Sciatic nerve (tissue), 2 donors: Measurements from ENCODE around the gene RAX2. TPM values are rescaled to one million over a fixed set of nuclear protein-coding genes. Genes with fewer than 3 reads are reported as not detected.
"Not testable (repeated sequence)": the region's sequence is repeated elsewhere in the genome, so short reads cannot be mapped to it uniquely, and the experiment has no call there.

Experiments used
- ATAC-seq: fragments of 200-7000 bp; cut with Tn5 transposase; one replicate; pipeline ENCODE4 v1.9.1; 2020; ENCODE audit warnings: mild to moderate bottlenecking, moderate library complexity
- DNase-seq: peaks from one replicate; pipeline ENCODE4 v3.0.0-alpha.2; 2020; ENCODE audit warnings: low spot score
- intact Hi-C: fragments of 100-400 bp; cut with DNase I; formaldehyde crosslinking; loops from one replicate; pipeline ENCODE4 v1.14.2; 2022
- total RNA-seq: library from RNA; stranded (reverse); fragmentation: NEBNext Ultra II Directional; extraction: Animal tissue kit (Norgen Biotek cat#: 25700); gene quantifications from one replicate; pipeline ENCODE4 v1.2.1, GENCODE V29; 2021
- donor health status: DM: no; HTN: no; CAD: no.
- donor health status: DM: no; HTN: no; CAD: no.

The RAX2 gene
- total RNA-seq, 1 donor from 2014 or later, result not detected

DNA sequence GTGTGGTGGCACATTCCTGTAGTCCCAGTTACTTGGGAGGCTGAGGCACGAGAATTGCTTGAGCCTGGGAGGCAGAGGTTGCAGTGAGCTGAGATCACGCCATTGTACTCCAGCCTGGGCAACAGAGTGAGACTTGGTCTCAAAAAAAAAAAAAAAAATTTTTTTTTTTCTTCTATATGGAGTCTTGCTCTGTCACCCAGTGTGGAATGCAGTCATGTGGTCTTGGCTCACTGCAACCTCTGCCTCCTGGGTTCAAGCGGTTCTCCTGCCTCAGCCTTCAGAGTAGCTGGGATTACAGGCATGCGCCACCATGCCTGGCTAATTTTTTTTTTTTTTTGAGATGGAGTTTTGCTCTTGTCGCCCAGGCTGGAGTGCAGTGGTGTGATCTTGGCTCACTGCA is 6.3 kb downstream of the RAX2 start:
- intact Hi-C loops, DNase-seq, ATAC-seq: not testable (repeated sequence)

DNA sequence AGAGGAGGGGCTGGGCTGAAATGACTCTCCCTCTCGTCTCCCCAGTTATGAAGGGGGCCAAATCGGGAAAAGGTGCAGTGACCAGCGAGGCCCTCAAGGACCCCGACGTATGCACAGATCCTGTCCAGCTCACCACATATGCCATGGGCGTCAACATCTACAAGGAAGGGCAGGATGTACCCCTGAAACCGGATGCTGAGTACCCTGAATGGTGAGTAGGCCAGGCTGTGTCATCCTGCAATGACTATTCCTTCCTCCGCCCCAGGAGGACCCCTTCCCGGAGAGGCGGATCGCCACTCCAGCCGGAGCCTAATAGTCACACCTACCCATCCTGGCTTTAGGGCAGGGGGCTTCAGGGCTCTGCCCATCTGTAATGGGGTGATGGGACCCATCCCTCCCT is 6.9 kb downstream of the RAX2 start:
- intact Hi-C loops, result no loop called here
- DNase-seq, result no peak
- ATAC-seq, result no peak

DNA sequence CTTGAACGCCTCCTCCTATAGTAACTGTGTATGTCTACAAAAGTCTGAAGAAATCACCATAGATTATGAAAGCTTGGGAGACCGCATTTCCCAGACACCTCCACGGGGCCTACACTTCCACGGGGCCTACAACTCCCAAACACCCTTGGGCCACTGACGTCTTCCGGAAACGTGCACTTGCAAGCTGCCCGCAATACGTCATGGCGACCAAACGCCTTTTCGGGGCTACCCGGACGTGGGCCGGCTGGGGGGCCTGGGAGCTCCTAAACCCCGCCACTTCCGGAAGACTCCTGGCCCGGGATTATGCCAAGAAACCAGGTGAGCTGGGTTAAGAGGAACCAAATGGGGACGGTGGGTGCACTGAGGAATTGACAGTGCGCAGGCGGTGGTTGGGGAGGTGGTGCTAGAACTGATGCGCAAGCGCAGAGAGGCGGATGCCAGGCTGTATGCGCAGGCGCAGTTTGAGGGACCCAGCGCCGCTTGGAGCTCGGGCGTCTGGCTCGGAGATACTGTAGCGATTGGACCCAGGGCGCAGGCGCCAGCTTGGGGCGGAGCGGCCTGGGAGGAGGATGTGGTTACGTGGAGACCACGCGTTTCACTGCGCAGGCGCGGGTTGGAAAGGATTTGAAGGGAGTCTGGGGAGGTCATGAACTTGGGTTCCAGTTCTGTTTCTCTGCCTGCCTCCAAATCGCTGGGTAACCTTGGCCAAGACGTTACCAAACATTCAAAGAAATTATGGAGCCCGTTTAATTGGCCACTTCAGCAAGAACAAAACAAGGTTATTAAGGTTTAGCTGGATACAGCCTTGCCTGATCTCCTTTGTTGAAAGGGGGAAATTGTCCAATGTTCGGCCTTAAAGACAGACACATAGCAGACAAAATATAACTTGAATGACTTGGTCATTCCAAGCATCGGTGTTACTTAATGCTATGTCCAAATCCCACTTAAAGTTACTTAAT is 9.2 kb downstream of the RAX2 start, which contains the start of gene MRPL54:
TSS of gene MRPL54 (plus strand) at position 182 of the 959 bp plus-strand sequence. CDS start at position 201, 19 bp downstream.
- DNase-seq (peak; percentile 99), ATAC-seq (peak; percentile 98)
- intact Hi-C loops, result no loop called here

DNA sequence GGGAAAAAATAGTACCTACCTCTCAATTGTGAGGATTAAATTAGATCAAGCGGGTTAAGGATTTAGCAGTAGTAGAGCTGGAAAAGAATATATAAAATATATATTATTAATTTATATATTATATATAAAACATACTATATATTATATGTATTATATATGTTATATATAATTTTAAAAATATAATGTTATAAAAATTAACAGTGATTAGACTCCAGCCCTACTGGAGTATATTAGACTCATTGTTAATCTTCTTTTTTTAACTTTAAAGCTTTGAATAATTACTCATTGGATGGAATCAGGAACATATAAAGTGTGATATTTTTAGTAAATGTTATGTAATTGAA is 9.9 kb downstream of the RAX2 start:
- DNase-seq, result no peak
- ATAC-seq, result no peak
- intact Hi-C loops, result no loop called here

DNA sequence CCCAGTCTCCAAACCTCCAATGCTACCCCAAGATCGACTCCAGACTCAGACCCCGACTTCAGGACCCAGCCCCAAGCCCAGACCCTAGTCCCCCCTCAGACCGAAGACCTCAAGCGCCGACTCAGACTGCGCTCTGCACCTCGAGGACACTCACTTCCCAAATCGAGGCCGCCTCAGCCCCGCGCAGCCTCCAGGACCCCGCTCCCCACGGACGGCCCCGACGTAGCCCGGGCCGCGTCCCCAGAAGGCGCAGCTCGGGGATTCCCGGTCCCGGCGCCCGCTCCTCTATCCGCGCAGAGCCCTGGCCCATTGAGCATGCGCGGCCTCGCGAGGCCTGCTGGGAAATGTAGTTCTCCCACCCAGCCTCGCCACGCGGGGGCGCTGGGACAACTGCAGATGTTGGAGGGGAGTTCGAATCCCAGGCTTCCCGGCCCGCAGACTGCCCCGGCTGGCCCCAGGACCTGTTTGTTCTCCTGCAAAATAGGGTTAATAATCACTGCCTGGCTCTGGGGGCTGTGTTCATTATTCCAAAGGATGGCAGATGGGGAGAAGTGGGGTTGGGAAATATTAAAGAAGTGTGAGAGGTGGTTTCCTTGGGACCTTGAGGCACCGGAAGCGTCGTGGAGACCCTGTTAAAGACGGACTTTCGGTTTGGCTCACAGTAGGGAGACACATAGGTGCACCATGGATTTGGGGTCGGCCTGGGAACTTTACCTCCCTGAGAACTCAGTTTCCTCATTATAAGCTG is 10.5 kb downstream of the RAX2 start, which contains the start of gene APBA3:
TSS of gene APBA3 (minus strand) at position 311 of the 748 bp plus-strand sequence. CDS start 1,428 bp downstream, outside the sequence.
- intact Hi-C loops, result no loop called here
- DNase-seq, result peak; percentile 95
- peak; percentile 52 for ATAC-seq

DNA sequence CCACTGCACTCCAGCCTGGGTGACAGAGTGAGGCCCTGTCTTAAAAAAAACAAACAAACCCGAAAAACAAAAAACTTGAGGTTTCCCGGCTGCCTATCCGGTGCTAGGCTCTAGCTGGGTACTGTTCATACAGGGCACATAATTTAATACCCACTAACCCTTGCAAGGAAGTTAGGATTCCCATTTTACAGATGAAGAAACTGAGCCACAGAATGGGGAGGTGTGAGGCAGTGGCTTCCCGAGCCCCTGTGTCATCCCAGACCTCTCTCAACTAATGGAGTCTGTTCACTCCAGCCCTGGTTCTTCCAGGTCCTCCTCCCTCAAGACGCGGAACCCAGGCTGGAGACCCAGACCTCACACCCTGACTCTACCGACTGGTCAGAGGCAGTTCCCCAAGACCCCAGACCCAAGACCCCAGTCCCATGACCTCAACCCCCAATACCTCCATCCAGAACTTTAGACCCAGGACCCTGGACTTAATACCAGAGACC is 11.1 kb downstream of the RAX2 start:
- ATAC-seq (no peak), DNase-seq (no peak)
- intact Hi-C loops, result no loop called here

DNA sequence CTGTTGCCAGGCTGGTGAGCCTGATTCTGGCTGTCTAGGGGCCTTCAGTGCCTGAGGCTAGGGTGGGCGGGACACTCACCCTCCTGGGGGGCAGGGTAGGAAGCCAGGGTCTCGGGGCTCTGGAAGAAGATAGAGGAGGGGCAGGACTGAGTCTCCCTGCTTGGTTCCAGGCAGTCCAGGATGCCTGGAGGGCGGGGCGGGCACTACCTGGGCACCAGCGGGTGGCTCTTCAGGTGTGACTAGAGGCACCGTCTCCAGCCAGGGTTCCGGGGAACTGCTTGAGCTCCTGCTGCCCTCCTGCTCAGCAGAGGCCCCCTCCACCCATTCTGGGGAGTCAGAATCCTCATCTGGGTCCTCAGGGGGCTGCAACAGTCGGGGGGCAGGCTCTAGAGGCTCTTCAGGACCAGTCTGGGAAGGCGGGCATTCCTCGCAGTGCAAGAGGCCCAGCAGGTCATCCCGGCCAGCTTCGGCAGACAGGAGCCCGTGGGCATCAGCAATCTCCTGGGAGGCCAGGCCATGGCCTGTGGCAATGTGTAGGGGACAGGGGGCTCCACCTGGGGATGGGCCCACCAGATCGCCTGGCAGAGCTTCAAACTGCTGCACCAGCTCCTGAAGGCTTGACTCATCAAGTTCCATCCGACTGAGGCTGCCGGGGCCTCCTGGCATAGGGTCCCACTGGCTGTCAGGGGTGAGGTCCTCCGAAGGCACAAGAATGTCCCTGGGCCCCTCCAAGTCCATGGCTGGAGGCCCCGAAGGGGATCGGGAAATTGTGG is 12.4 kb downstream of the RAX2 start:
- DNase-seq, result no peak
- ATAC-seq, result no peak

DNA sequence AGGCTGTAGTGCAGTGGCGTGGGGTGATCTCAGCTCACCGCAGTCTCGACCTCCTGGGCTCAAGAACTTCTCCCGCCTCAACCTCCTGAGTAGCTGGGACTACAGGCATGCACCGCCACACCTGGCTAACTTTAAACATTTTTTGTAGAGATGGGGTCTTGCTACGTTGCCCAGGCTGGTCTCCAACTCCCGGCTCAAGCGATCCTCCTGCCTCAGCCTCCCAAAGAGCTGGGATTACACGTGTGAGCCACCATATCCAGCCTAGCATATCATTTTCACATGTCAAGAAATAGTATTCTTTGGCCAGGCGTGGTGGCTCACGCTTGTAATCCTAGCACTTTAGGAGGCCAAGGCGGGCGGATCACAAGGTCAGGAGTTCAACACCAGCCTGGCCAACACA is 13.7 kb downstream of the RAX2 start:
- DNase-seq, ATAC-seq, intact Hi-C loops: not testable (repeated sequence)

More for the DNA sequence above, 12.4 kb downstream of the RAX2 start:
- intact Hi-C loops, result no loop called here

DNA sequence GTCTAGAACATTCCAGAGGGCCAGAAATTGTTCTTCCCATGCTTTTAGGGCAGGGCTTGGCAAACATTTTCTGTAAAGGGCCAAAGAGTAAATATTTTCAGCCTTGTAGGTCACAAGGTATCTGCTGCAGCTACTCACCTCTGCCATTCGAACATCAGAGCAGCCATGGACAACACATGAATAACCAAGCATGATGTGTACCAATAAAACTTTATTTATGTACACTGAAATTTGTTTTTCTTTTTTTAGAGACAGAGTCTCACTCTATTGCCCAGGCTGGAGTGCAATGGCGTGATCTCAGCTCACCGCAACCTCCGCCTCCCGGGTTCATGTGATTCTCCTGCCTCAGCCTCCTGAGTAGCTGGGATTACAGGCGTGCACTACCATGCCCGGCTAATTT is 14.3 kb downstream of the RAX2 start:
- intact Hi-C loops, ATAC-seq, DNase-seq: not testable (repeated sequence)

DNA sequence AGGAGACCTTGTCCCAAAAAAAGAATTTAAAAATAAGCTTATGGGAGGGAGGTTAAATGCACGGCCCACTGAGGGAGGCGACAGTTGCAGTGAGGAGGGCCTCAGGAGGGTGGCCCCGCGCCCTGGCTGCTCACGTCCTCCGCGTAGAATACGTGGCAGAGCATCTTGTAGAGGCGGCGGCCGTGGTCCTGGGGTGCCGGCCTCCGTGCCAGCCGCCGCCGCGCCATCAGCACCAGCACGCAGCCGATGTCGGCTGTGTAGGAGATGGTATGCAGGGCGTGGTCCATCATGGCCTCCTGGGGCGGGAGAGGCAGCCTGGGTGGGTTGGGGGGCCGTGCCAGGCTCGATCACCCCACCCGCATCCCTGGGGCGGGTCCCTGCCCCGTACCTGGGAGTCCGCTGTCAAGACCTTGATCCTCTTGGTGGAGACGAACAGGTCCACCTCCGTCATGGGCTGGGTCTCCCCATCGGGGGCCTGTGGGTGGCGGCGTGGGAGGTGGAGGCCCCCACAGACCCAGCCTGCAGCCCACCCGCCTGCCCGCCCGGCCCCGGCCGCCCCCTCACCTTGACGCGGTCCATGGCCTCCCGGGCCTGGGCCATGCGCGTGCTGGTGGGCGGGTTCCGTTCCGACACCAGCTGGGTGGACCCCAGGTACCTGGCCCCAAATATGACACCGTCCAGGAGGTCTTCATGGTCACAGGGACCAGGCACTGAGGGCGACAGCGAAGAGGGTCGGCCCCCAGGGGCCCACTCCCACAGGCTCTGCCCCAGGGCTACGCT is 18.2 kb downstream of the RAX2 start:
- intact Hi-C loops, result no loop called here
- ATAC-seq, result no peak
- DNase-seq, result no peak

DNA sequence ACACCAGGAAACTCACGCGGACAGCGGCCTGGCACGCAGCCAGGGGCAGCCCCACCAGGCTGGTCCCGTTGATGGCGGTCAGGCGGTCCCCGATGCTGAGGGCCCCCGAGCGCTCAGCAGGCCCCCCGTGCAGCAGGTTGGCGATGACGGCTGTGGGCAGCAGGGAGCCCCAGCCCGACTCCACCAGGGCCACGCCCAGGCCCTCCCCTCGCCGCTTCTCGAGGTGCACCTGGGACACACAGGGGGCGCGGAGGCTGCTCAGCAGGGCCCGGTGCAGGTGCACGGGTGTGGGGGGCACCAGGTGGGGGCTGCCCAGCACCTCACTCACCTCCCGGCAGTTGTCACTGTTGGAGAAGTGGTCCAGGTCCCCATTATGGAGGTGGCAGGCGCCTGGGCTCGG is 19.5 kb downstream of the RAX2 start:
- DNase-seq (no peak), ATAC-seq (no peak)
- intact Hi-C loops, result no loop called here

DNA sequence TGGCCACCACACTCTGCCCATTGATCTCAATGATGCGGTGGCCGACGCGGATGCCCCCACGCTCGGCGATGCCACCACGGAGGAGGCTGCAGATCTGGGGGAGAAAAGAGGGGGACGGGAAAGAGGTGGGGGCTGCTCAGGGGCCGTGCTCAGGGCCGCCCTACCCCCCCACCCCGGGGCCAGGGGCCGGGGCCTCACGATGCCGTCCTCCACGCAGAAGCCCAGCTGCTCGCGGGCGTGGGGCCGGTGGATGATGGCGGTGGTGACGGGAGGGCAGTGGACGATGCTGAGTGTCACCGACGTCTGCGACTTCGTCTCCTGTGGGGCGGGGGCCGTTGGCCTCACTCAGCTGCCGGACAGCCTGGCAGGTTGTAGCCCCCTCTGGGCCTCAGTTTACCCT is 20.8 kb downstream of the RAX2 start:
- intact Hi-C loops, result no loop called here
- no peak for ATAC-seq
- no peak for DNase-seq

DNA sequence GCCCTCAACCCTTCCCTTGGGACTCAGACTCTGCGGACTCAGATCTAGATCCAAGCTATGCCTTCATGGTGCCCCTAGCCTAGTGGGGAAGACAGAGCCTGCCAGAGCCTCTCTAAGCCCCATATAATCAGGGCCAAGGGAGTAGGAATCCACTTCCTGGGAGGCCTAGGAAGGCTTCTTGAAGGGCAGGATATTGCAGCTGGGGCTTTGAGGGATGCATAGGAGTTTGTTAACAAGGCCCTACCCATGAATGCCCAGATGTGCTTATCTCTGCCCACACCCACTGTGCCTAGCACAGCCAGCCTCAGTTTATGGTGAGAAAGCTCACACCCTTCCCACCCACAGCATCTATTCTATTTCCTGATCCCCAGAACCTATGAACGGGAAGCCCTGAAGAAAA is 21.8 kb downstream of the RAX2 start:
- ATAC-seq, result no peak
- intact Hi-C loops, result no loop called here
- DNase-seq, result no peak

DNA sequence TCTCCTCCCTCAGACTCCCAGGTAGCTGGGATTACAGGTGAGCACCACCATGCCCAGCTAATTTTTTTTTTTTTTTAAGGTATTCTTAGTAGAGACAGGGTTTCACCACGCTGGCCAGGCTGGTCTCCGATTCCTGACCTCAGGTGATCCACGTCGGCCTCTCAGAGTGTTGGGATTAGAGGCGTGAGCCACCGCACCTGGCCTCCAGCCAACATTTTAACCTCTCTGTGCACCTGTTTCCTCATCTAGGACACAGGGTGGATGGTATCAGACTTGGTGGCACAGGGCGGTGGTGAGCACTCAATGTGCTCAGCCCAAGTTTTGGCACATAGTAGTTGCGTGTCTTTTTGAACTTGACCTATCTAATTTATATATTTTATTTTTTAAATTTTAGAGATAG is 23.1 kb downstream of the RAX2 start:
- DNase-seq, result no peak
- intact Hi-C loops, result no loop called here
- no peak for ATAC-seq

DNA sequence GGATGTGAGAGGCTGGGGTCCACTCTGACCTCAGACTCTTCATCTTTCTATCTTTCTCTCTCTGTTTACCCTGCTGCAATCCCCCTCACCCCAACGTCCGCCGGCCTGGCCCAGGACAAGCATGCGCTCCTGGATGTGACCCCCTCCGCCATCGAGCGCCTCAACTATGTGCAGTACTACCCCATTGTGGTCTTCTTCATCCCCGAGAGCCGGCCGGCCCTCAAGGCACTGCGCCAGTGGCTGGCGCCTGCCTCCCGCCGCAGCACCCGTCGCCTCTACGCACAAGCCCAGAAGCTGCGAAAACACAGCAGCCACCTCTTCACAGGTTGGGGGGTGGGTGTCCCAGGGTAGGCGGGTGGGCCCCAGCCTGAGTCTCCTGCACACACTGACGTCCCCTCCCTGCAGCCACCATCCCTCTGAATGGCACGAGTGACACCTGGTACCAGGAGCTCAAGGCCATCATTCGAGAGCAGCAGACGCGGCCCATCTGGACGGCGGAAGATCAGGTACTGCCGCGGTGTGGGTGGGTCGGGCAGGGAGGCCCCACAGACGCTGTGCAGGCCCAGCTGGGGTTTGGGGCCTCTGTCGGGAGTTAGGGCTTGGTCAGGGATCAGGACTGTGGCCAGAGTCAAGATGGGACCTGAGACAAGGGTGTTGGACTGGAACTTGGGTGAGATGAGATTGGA is 25.5 kb downstream of the RAX2 start:
- ATAC-seq (no peak), DNase-seq (no peak)
- intact Hi-C loops, result no loop called here

DNA sequence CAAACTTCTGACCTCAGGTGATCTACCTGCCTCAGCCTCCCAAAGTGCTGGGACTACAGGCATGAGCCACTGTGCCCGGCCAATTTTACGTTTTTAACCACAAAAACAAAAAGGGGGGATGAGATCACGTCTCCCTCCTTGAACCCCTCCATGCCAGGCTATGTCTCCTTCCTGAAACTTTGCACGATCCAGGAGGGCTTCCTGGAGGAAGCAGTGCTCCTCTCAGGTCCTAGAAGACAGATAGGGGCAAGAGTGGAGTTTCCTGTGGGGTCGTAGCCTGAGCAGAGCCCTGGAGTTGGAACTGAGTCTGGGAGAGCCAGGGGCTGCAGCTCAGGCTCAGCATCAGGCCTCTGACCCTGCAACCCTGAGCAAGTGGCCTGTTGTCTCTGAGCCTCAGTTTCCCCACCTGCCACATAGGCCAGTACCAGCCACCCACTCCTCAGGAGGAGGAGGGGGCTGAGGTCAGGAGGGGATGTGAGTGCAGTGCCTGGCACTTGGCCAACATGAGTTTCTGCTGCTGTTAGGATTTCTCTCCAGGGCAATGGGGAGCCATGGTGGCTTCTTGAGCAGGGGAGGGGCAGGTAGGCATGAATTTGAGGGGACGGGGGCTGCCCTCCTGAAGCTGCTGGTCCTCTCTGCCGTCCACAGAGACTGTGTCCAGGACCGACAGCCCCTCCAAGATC is 26.5 kb downstream of the RAX2 start:
- intact Hi-C loops, result no loop called here
- no peak for ATAC-seq
- no peak for DNase-seq

DNA sequence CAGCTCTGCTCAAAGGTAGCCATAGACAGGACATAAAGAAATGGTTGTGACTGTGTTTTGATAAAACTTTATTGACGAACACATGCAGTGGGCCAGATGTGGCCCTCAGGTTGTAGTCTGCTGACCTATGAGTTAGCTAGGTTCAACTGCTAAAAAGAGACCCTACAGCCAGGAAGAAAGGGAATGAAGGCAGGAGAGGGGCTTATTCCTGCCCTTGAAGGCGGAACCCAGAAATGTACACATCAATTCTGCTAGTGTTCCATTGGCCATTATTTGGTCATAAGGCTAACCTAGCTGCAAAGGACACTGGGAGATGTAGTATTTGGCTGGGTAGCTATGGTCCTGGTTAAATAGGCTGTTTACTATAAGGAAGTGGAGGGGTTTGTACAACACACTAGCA is 28.5 kb downstream of the RAX2 start:
- DNase-seq, result no peak
- no peak for ATAC-seq

More for the DNA sequence above, 28.5 kb downstream of the RAX2 start:
- intact Hi-C loops, result no loop called here
